IMR-90 (cell line): ENCODE data around the gene PRKCA. TPM values are rescaled to one million over a fixed set of nuclear protein-coding genes. Genes with fewer than 3 reads are reported as not detected.

ENCODE experiments used
- ATAC-seq: fragments of 200-7000 bp; cut with Tn5 transposase; 2 replicates; pipeline ENCODE4 v1.9.1; 2020; ENCODE audit warnings: low read depth, mild to moderate bottlenecking, moderate library complexity
- BruUV-seq: library from RNA; stranded (reverse); fragments of 400-500 nt; replicated peaks from 2 replicates; lab custom pipeline; 2021; lab: Mats Ljungman, UMichigan
- CTCF ChIA-PET: fragments of 300-600 bp; formaldehyde crosslinking; extraction: SDS; loops from one replicate; lab custom pipeline; 2021; ENCODE audit warnings: antibody characterized with exemption; lab: Yijun Ruan, JAX
- POLR2A ChIA-PET: fragments of 300-600 bp; sonication (Branson Sonifier 250); formaldehyde crosslinking; loops from one replicate; lab custom pipeline; 2022; ENCODE audit warnings: antibody characterized with exemption; ENCODE audit not compliant: unreplicated experiment; lab: Charles Lee
- DNase-seq: peaks from one replicate; pipeline ENCODE4 v3.0.0; 2013
- H2AFZ ChIP-seq: replicated peaks from 2 replicates; pipeline ENCODE3; 2013; ENCODE audit warnings: low read length, mild to moderate bottlenecking; ENCODE audit not compliant: poor library complexity
- H2AK5ac ChIP-seq: 2 replicates; pipeline ENCODE4 v1.6.1; 2013; ENCODE audit warnings: low read depth, low read length, inconsistent platforms
- H2AK9ac ChIP-seq: replicated peaks from 2 replicates; pipeline ENCODE3; 2013; ENCODE audit warnings: mild to moderate bottlenecking, low read depth, low read length, moderate library complexity; ENCODE audit not compliant: poor library complexity
- H2BK120ac ChIP-seq: 2 replicates; pipeline ENCODE4 v1.6.1; 2013; ENCODE audit warnings: low read depth, low read length, inconsistent platforms
- H2BK15ac ChIP-seq: 3 replicates; pipeline ENCODE4 v1.6.1; 2013; ENCODE audit warnings: low read depth, low read length, inconsistent platforms
- H2BK20ac ChIP-seq: 2 replicates; pipeline ENCODE4 v1.6.1; 2013; ENCODE audit warnings: low read depth, mild to moderate bottlenecking, inconsistent platforms, low read length, moderate library complexity
- H2BK5ac ChIP-seq: 2 replicates; pipeline ENCODE4 v1.6.1; 2013; ENCODE audit warnings: mild to moderate bottlenecking, low read depth, low read length, inconsistent platforms; ENCODE audit not compliant: poor library complexity, severe bottlenecking
- H3K14ac ChIP-seq: replicated peaks from 2 replicates; pipeline ENCODE4 v1.6.1; 2013; ENCODE audit warnings: low read depth, low read length, inconsistent platforms
- H3K18ac ChIP-seq: 2 replicates; pipeline ENCODE4 v1.6.1; 2013; ENCODE audit warnings: low read depth, low read length, control low read depth
- H3K23ac ChIP-seq: 2 replicates; pipeline ENCODE4 v1.6.1; 2013; ENCODE audit warnings: low read depth, low read length, inconsistent platforms
- H3K27ac ChIP-seq: 2 replicates; pipeline ENCODE4 v1.5.1; 2013; ENCODE audit warnings: mild to moderate bottlenecking, control low read depth, low read length; ENCODE audit not compliant: insufficient read depth
- H3K27me3 ChIP-seq: 2 replicates; pipeline ENCODE4 v1.6.1; 2013; ENCODE audit warnings: low read length; ENCODE audit not compliant: control insufficient read depth, insufficient read depth
- H3K36me3 ChIP-seq: 2 replicates; pipeline ENCODE4 v1.6.1; 2013; ENCODE audit warnings: low read length, mixed read lengths; ENCODE audit not compliant: control insufficient read depth, insufficient read depth
- H3K4ac ChIP-seq: 2 replicates; pipeline ENCODE4 v1.6.1; 2013; ENCODE audit warnings: low read depth, low read length, inconsistent platforms
- H3K4me1 ChIP-seq: 2 replicates; pipeline ENCODE4 v1.6.1; 2013; ENCODE audit warnings: low read length, mixed read lengths; ENCODE audit not compliant: control insufficient read depth, insufficient read depth
- H3K4me2 ChIP-seq: 2 replicates; pipeline ENCODE4 v1.6.1; 2013; ENCODE audit warnings: low read depth, mild to moderate bottlenecking, control low read depth, low read length, moderate library complexity
- H3K4me3 ChIP-seq: 2 replicates; pipeline ENCODE4 v1.5.1; 2013; ENCODE audit warnings: low read depth, mild to moderate bottlenecking, control low read depth, low read length, moderate library complexity; ENCODE audit not compliant: insufficient read depth
- H3K56ac ChIP-seq: 2 replicates; pipeline ENCODE4 v1.6.1; 2013; ENCODE audit warnings: low read length, inconsistent platforms; ENCODE audit not compliant: insufficient read depth; ENCODE audit errors: extremely low read depth
- H3K79me1 ChIP-seq, 2 experiments: 2 replicates each; pipeline ENCODE4 v1.6.1; 2013; ENCODE audit warnings: low read length in 2 of 2, inconsistent platforms in 1 of 2, low read depth in 1 of 2
- H3K9ac ChIP-seq: 2 replicates; pipeline ENCODE4 v1.6.1; 2013; ENCODE audit warnings: low read depth, low read length, control low read depth
- H3K9me1 ChIP-seq: 2 replicates; pipeline ENCODE4 v1.6.1; 2013; ENCODE audit warnings: low read length, inconsistent platforms; ENCODE audit not compliant: insufficient read depth
- H3K9me3 ChIP-seq: 2 replicates; pipeline ENCODE4 v1.6.1; 2013; ENCODE audit warnings: low read length; ENCODE audit not compliant: control insufficient read depth, insufficient read depth
- H4K20me1 ChIP-seq: 2 replicates; pipeline ENCODE4 v1.6.1; 2013; ENCODE audit warnings: low read length, inconsistent platforms; ENCODE audit not compliant: insufficient read depth
- H4K5ac ChIP-seq: 2 replicates; pipeline ENCODE4 v1.6.1; 2013; ENCODE audit warnings: mild to moderate bottlenecking, low read depth, low read length, control low read depth
- H4K8ac ChIP-seq, 2 experiments: 2 replicates each; pipeline ENCODE4 v1.6.1; 2013; ENCODE audit warnings: low read depth in 2 of 2, low read length in 2 of 2, control low read depth in 1 of 2, inconsistent platforms in 1 of 2
- H4K91ac ChIP-seq: 2 replicates; pipeline ENCODE4 v1.6.1; 2013; ENCODE audit warnings: low read depth, low read length, inconsistent platforms; ENCODE audit not compliant: insufficient read depth
- FOS ChIP-seq: fragments of 150-350 bp; IDR thresholded peaks from 2 replicates; pipeline ENCODE4 v1.6.1; 2016; ENCODE audit warnings: low read depth, low read length
- MAFK ChIP-seq: IDR thresholded peaks from 2 replicates; pipeline ENCODE4 v1.6.1; 2012; ENCODE audit warnings: low read depth, low read length, improper control_type of control experiment
- MAZ ChIP-seq: IDR thresholded peaks from 2 replicates; pipeline ENCODE4 v1.6.1; 2012; ENCODE audit warnings: low read depth, mild to moderate bottlenecking, low read length, improper control_type of control experiment, moderate library complexity, borderline replicate concordance
- MXI1 ChIP-seq: IDR thresholded peaks from 2 replicates; pipeline ENCODE4 v1.6.1; 2012; ENCODE audit warnings: low read depth, mild to moderate bottlenecking, low read length, moderate library complexity, borderline replicate concordance
- NFE2L2 ChIP-seq: fragments of 150-350 bp; IDR thresholded peaks from 2 replicates; pipeline ENCODE4 v1.6.1; 2016; ENCODE audit warnings: low read depth, mild to moderate bottlenecking, low read length
- RCOR1 ChIP-seq: IDR thresholded peaks from 2 replicates; pipeline ENCODE4 v1.6.1; 2012; ENCODE audit warnings: mild to moderate bottlenecking, low read length, improper control_type of control experiment; ENCODE audit not compliant: insufficient replicate concordance
- WGBS, 2 experiments: methylation state at CpG; one replicate each; pipeline versions ENCODE4 v1.1.5 to v1.1.7; 2013; ENCODE audit warnings: missing lambda C conversion rate in 2 of 2; ENCODE audit not compliant: insufficient read length in 1 of 2; ENCODE audit errors: extremely low coverage in 2 of 2; 5-methylcytosine and 5-hydroxymethylcytosine counted together
- dilution Hi-C: fragments of 300-500 bp; cut with HindIII; formaldehyde crosslinking; loops from one replicate; pipeline ENCODE4 v1.14.3; 2018; ENCODE audit warnings: low sequenced_read_pairs; ENCODE audit not compliant: unreplicated experiment
- in situ Hi-C: fragments of 300-500 bp; cut with MboI; formaldehyde crosslinking; loops from 3 replicates; pipeline ENCODE4 v1.14.3; 2019; ENCODE audit warnings: low sequenced_read_pairs, inconsistent platforms, mixed read lengths
- intact Hi-C: fragments of 100-400 bp; cut with micrococcal nuclease; formaldehyde crosslinking; loops from 2 replicates; pipeline ENCODE4 v1.10.0; 2022
- polyA plus RNA-seq, 3 experiments: library from polyadenylated mRNA; depleted of rRNA; stranded (reverse); fragments of >200 nt; gene quantifications; 2 replicates each; pipeline ENCODE4 v1.2.3, GENCODE V29; 2012; ENCODE audit warnings: low replicate concordance in 1 of 3
- total RNA-seq: library from RNA; depleted of rRNA; stranded (reverse); fragments of >200 nt; gene quantifications from 2 replicates; pipeline ENCODE4 v1.2.3, GENCODE V29; 2012

PRKCA gene
- total and polyA plus RNA-seq, 2 of the 4 experiments (the other 2 are of a cell fraction): 31.0 to 46.0 TPM

DNA sequence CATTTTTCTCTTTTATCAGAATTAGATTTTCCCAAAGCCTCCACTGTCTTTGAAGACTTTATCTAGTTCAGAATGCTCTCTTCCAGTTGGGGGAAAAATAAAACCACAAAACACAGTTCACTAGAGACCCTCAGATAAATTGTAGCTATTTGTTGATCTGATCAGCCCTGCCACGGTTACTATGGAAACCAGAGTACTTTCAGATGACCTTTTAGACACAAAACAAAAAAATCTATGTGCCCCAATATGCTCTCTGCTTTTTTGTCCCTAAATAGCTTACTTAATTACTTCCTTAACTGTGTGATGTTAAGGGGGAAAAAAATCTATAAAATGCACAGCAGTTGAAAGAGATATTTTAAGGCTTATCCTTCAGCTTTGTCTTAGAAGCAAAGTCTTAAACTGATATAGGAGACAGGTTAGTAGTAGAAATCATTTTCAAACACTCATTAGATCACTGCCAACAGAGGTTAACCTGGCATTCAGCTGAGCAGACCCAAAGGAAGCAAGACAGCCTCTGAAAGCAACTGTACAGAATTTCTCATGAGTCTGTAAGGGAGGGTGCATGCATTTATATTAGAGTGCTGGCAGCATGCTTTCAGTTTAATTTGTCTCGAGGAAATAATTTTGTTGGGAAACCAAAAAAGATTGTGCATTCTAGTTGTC is 402.6 kb downstream of the PRKCA start:
- no peak for ATAC-seq
- Histone ChIP-seq H3K9me1 (peaks cover 13% of the 10 kb centered on the region; the same call in 1 of the 2 replicates), H2AK9ac (no peak overlapping the region), H3K18ac (no peak overlapping the region), H2BK20ac (no peak overlapping the region), H3K27me3 (no peaks in the 10 kb centered on the region), H3K36me3 (peaks cover 11% of the 10 kb centered on the region), H3K79me1 (peaks cover 0 to 7% of the 10 kb centered on the region in 2 experiments; a peak in 2 of 4 replicates), H3K23ac (no peak overlapping the region), H3K9me3 (no peaks in the 10 kb centered on the region), H2AK5ac (no peak overlapping the region), H4K20me1 (no peaks in the 10 kb centered on the region), H4K91ac (no peak overlapping the region), H3K4me1 (no peaks in the 10 kb centered on the region), H3K4ac (no peak overlapping the region), H3K27ac (no peak overlapping the region), H3K4me2 (no peak overlapping the region), H4K8ac (no peak overlapping the region), H2BK15ac (no peak overlapping the region), H2BK5ac (no peak overlapping the region), H3K56ac (no peak overlapping the region), H2AFZ (no peak overlapping the region), H3K4me3 (no peak overlapping the region), H3K9ac (no peak overlapping the region), H3K14ac (no peak overlapping the region), H4K5ac (no peak overlapping the region), H2BK120ac (no peak overlapping the region)
- ChIA-PET CTCF (interaction anchor here (0.5 to 0.9 kb wide), 3 partner anchors 142 to 428 kb away, joined by 3 to 7 read pairs (median 3); no protein-coding TSS in a partner anchor), POLR2A (no interaction called here)
- no peak for DNase-seq
- 43% methylated on average over 1 of the region's 2 CpGs; no CpG with 5 or more reads in 1 of the 2 experiments for WGBS, 2 experiments
- TF ChIP-seq NFE2L2 (no peak), MAFK (no peak), MAZ (no peak), RCOR1 (no peak), FOS (no peak), MXI1 (no peak)
- no TSS peak for BruUV-seq
- dilution Hi-C loops: no loop called here
- intact Hi-C loops: no loop called here
- in situ Hi-C loops: no loop called here
